Measurements from ENCODE around the gene CTNNA2.

Gene CTNNA2

GRCh38 chr2:80258793-80259192 is 745.9 kb downstream of the CTNNA2 start:
- no peak for TF ChIP-seq CTCF (IDR thresholded peaks at IDR 0.05; ENCODE audit: control extremely low read depth, extremely low read depth, low read depth, missing control alignments)
- no peak for DNase-seq (ENCODE audit: extremely low spot score)
- POLR2A ChIA-PET = no interaction called here
- CTCF ChIA-PET = no interaction called here

- no peak for TF ChIP-seq CTCF (IDR thresholded peaks at IDR 0.05; ENCODE audit: control extremely low read depth, extremely low read depth, low read depth, missing control alignments)
- no peak for DNase-seq (ENCODE audit: extremely low spot score)
- POLR2A ChIA-PET = no interaction called here
- CTCF ChIA-PET = interaction anchor here (1.1 kb wide), 1 partner anchor 14 kb away, joined by 5 read pairs; no protein-coding TSS in a partner anchor
These were observed 746.4 kb downstream of the CTNNA2 start for GRCh38 chr2:80259292-80259691.

GRCh38 chr2:80266231-80266630 is 753.4 kb downstream of the CTNNA2 start:
- CTCF ChIA-PET = no interaction called here
- no peak for DNase-seq (ENCODE audit: extremely low spot score)
- no peak for TF ChIP-seq CTCF (IDR thresholded peaks at IDR 0.05; ENCODE audit: control extremely low read depth, extremely low read depth, low read depth, missing control alignments)
- POLR2A ChIA-PET = no interaction called here

- DNase-seq (ENCODE audit: extremely low spot score) = no peak
- ChIA-PET CTCF (interaction anchor here (1.0 kb wide), 1 partner anchor 9 kb away, joined by 3 read pairs; no protein-coding TSS in a partner anchor), POLR2A (no interaction called here)
- no peak for TF ChIP-seq CTCF (IDR thresholded peaks at IDR 0.05; ENCODE audit: control extremely low read depth, extremely low read depth, low read depth, missing control alignments)
These were observed 757.0 kb downstream of the CTNNA2 start for GRCh38 chr2:80269806-80270205.

GRCh38 chr2:80280598-80280997 is 767.7 kb downstream of the CTNNA2 start:
- POLR2A ChIA-PET = no interaction called here
- no peak for DNase-seq (ENCODE audit: extremely low spot score)
- CTCF ChIA-PET = no interaction called here
- no peak for TF ChIP-seq CTCF (IDR thresholded peaks at IDR 0.05; ENCODE audit: control extremely low read depth, extremely low read depth, low read depth, missing control alignments)

GRCh38 chr2:80281049-80281448 is 768.2 kb downstream of the CTNNA2 start:
- POLR2A ChIA-PET = no interaction called here
- DNase-seq (ENCODE audit: extremely low spot score) = no peak

More at GRCh38 chr2:80281049-80281448, 768.2 kb downstream of the CTNNA2 start:
- no peak for TF ChIP-seq CTCF (IDR thresholded peaks at IDR 0.05; ENCODE audit: control extremely low read depth, extremely low read depth, low read depth, missing control alignments)
- CTCF ChIA-PET = no interaction called here
